GM23338 (cell line): Measurements from ENCODE around the gene KBTBD12. TPM values are rescaled to one million over a fixed set of nuclear protein-coding genes. Genes with fewer than 3 reads are reported as not detected.

ENCODE experiments used
- ATAC-seq: fragments of 200-7000 bp; cut with Tn5 transposase; 3 replicates; pipeline ENCODE4 v1.9.1; 2020
- DNase-seq: peaks from one replicate; pipeline ENCODE4 v3.0.0-alpha.2; 2015; ENCODE audit warnings: low spot score
- H2AFZ ChIP-seq: fragments of 200-600 bp; sonication (generic); 2 replicates; pipeline ENCODE4 v1.8.0; 2016; ENCODE audit warnings: antibody characterized with exemption, mild to moderate bottlenecking, moderate library complexity
- H3F3A ChIP-seq: fragments of 200-600 bp; sonication (generic); replicated peaks from 2 replicates; pipeline ENCODE4 v1.8.0; 2017; ENCODE audit warnings: antibody characterized with exemption, mixed run types, low read depth
- H3K27ac ChIP-seq: fragments of 200-600 bp; sonication (generic); 2 replicates; pipeline ENCODE4 v1.6.1; 2016; ENCODE audit warnings: low read depth
- H3K27me3 ChIP-seq: fragments of 200-600 bp; sonication (generic); 2 replicates; pipeline ENCODE4 v1.8.0; 2016; ENCODE audit warnings: mild to moderate bottlenecking, mixed run types, moderate library complexity; ENCODE audit not compliant: insufficient read depth
- H3K36me3 ChIP-seq: fragments of 200-600 bp; sonication (generic); 2 replicates; pipeline ENCODE4 v1.8.0; 2016; ENCODE audit warnings: mild to moderate bottlenecking; ENCODE audit not compliant: insufficient read depth
- H3K4me1 ChIP-seq: fragments of 200-600 bp; sonication (generic); 2 replicates; pipeline ENCODE4 v1.8.0; 2016; ENCODE audit warnings: mild to moderate bottlenecking, moderate library complexity; ENCODE audit not compliant: insufficient read depth
- H3K4me2 ChIP-seq: fragments of 200-600 bp; sonication (generic); 2 replicates; pipeline ENCODE4 v1.7.1; 2017; ENCODE audit warnings: mixed run types
- H3K4me3 ChIP-seq: fragments of 200-600 bp; sonication (generic); 2 replicates; pipeline ENCODE4 v1.6.1; 2016; ENCODE audit warnings: mixed run types
- H3K79me2 ChIP-seq: fragments of 200-600 bp; sonication (generic); replicated peaks from 2 replicates; pipeline ENCODE4 v1.8.0; 2017; ENCODE audit warnings: mild to moderate bottlenecking; ENCODE audit not compliant: insufficient read depth
- H3K9me2 ChIP-seq: fragments of 200-600 bp; sonication (generic); 2 replicates; pipeline ENCODE4 v1.8.0; 2017; ENCODE audit not compliant: insufficient read depth
- H4K20me1 ChIP-seq: fragments of 200-600 bp; sonication (generic); replicated peaks from 2 replicates; pipeline ENCODE4 v1.8.0; 2017; ENCODE audit warnings: mild to moderate bottlenecking; ENCODE audit not compliant: insufficient read depth
- H3K27ac Mint-ChIP-seq: 2 replicates; pipeline ENCODE4 v1.8.0; 2020; ENCODE audit warnings: inconsistent platforms, mild to moderate bottlenecking, moderate library complexity, mixed read lengths
- H3K27me3 Mint-ChIP-seq: 3 replicates; pipeline ENCODE4 v1.8.0; 2022; ENCODE audit warnings: low read depth, mild to moderate bottlenecking, moderate library complexity, mixed read lengths, inconsistent platforms; ENCODE audit not compliant: insufficient read depth, poor library complexity
- H3K36me3 Mint-ChIP-seq: 3 replicates; pipeline ENCODE4 v1.8.0; 2021; ENCODE audit warnings: low read depth, mild to moderate bottlenecking, inconsistent platforms, moderate library complexity, mixed read lengths
- H3K4me1 Mint-ChIP-seq: 3 replicates; pipeline ENCODE4 v1.8.0; 2020; ENCODE audit warnings: mild to moderate bottlenecking, inconsistent platforms, mixed read lengths
- H3K4me3 Mint-ChIP-seq: 3 replicates; pipeline ENCODE4 v1.8.0; 2021; ENCODE audit warnings: moderate library complexity, mild to moderate bottlenecking, inconsistent platforms, mixed read lengths
- H3K9me3 Mint-ChIP-seq: 3 replicates; pipeline ENCODE4 v1.8.0; 2020; ENCODE audit warnings: moderate library complexity, mild to moderate bottlenecking, inconsistent platforms, mixed read lengths
- CREB1 ChIP-seq: fragments of 250-450 bp; sonication (Bioruptor Pico); IDR thresholded peaks from 2 replicates; pipeline ENCODE4 v1.5.0; 2020; ENCODE audit warnings: low read depth, mild to moderate bottlenecking, moderate library complexity
- EZH2 ChIP-seq: fragments of 200-600 bp; sonication (generic); IDR thresholded peaks from one replicate; pipeline ENCODE4 v1.8.0; 2017; ENCODE audit warnings: antibody characterized with exemption, mild to moderate bottlenecking, low read depth; ENCODE audit not compliant: unreplicated experiment
- EZH2phosphoT487 ChIP-seq: fragments of 200-600 bp; sonication (generic); IDR thresholded peaks from one replicate; pipeline ENCODE4 v1.8.1; 2018; ENCODE audit warnings: antibody characterized with exemption; ENCODE audit not compliant: unreplicated experiment
- JUNB ChIP-seq: IDR thresholded peaks from one replicate; pipeline ENCODE4 v1.6.1; 2016; ENCODE audit warnings: antibody characterized with exemption; ENCODE audit not compliant: unreplicated experiment
- NANOG ChIP-seq: IDR thresholded peaks from 2 replicates; pipeline ENCODE4 v1.6.1; 2016; ENCODE audit warnings: antibody characterized with exemption, borderline replicate concordance
- POLR2AphosphoS5 ChIP-seq: IDR thresholded peaks from 2 replicates; pipeline ENCODE4 v1.6.1; 2016; ENCODE audit warnings: antibody characterized with exemption, low read depth
- STAT1 ChIP-seq: IDR thresholded peaks from one replicate; pipeline ENCODE4 v1.6.1; 2016; ENCODE audit warnings: antibody characterized with exemption; ENCODE audit not compliant: unreplicated experiment
- ZNF114 ChIP-seq: fragments of 250-450 bp; sonication (Bioruptor Pico); IDR thresholded peaks from 2 replicates; pipeline ENCODE4 v1.5.0; 2020; ENCODE audit warnings: mild to moderate bottlenecking, moderate library complexity
- ZNF331 ChIP-seq: fragments of 250-450 bp; sonication (Bioruptor Pico); IDR thresholded peaks from 2 replicates; pipeline ENCODE4 v1.5.0; 2020; ENCODE audit warnings: low read depth, mild to moderate bottlenecking, moderate library complexity
- ZNF462 ChIP-seq: fragments of 250-450 bp; sonication (Bioruptor Pico); IDR thresholded peaks from 2 replicates; pipeline ENCODE4 v1.5.0; 2020; ENCODE audit warnings: mild to moderate bottlenecking, moderate library complexity
- polyA plus RNA-seq: library from polyadenylated mRNA; unstranded; fragments of >200 nt; fragmentation: Nextera tagmentation; extraction: Ambion mirVana; gene quantifications from 2 replicates; pipeline ENCODE4 v1.2.1, GENCODE V29; 2016
- total RNA-seq: library from RNA; depleted of rRNA; stranded (reverse); fragments of >200 nt; shearing (Covaris generic); gene quantifications from 2 replicates; pipeline ENCODE4 v1.2.3, GENCODE V29; 2014
- TF ChIP-seq, protein P1 (sequence below), 2 experiments: fragments of 200-600 bp in 1 of 2; sonication (generic) in 1 of 2; conservative IDR thresholded peaks; 2 replicates each; pipeline versions ENCODE4 v1.5.1 to v1.6.1; 2016 to 2017; ENCODE audit warnings: antibody characterized with exemption in 2 of 2, low read depth in 2 of 2, mild to moderate bottlenecking in 2 of 2, moderate library complexity in 1 of 2
- TF ChIP-seq, protein P2 (sequence below): IDR thresholded peaks from one replicate; pipeline ENCODE4 v1.6.1; 2018; ENCODE audit warnings: antibody characterized with exemption; ENCODE audit not compliant: unreplicated experiment
- TF ChIP-seq, protein P3 (sequence below): IDR thresholded peaks from 2 replicates; pipeline ENCODE4 v1.6.1; 2016; ENCODE audit warnings: antibody characterized with exemption

The KBTBD12 gene
- total and polyA plus RNA-seq, 2 experiments from 2014 or later, result 0.53 to 0.69 TPM

- no peaks in the 10 kb centered on the region for H3K79me2 ChIP-seq
- H3K4me1 Mint-ChIP-seq, result no peaks in the 10 kb centered on the region
- H3F3A ChIP-seq, result no peaks in the 10 kb centered on the region
- H4K20me1 ChIP-seq, result no peaks in the 10 kb centered on the region
- no peaks in the 10 kb centered on the region for H3K4me1 ChIP-seq
- no peaks in the 10 kb centered on the region for H3K36me3 ChIP-seq
- H3K4me3 Mint-ChIP-seq, result no peak overlapping the region
- TF ChIP-seq EZH2phosphoT487, result no peak
- no peak for TF ChIP-seq NANOG
- no peak for TF ChIP-seq ZNF462 (CRISPR knock-in tag)
- TF ChIP-seq POLR2AphosphoS5, result no peak
- no peak for TF ChIP-seq ZNF331
- TF ChIP-seq STAT1, result no peak
- TF ChIP-seq, protein P1, sequence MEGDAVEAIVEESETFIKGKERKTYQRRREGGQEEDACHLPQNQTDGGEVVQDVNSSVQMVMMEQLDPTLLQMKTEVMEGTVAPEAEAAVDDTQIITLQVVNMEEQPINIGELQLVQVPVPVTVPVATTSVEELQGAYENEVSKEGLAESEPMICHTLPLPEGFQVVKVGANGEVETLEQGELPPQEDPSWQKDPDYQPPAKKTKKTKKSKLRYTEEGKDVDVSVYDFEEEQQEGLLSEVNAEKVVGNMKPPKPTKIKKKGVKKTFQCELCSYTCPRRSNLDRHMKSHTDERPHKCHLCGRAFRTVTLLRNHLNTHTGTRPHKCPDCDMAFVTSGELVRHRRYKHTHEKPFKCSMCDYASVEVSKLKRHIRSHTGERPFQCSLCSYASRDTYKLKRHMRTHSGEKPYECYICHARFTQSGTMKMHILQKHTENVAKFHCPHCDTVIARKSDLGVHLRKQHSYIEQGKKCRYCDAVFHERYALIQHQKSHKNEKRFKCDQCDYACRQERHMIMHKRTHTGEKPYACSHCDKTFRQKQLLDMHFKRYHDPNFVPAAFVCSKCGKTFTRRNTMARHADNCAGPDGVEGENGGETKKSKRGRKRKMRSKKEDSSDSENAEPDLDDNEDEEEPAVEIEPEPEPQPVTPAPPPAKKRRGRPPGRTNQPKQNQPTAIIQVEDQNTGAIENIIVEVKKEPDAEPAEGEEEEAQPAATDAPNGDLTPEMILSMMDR (conservative IDR thresholded peaks at IDR 0.05; ENCODE audit: low read depth in 2 of 2), result no peak
- TF ChIP-seq, protein P2, sequence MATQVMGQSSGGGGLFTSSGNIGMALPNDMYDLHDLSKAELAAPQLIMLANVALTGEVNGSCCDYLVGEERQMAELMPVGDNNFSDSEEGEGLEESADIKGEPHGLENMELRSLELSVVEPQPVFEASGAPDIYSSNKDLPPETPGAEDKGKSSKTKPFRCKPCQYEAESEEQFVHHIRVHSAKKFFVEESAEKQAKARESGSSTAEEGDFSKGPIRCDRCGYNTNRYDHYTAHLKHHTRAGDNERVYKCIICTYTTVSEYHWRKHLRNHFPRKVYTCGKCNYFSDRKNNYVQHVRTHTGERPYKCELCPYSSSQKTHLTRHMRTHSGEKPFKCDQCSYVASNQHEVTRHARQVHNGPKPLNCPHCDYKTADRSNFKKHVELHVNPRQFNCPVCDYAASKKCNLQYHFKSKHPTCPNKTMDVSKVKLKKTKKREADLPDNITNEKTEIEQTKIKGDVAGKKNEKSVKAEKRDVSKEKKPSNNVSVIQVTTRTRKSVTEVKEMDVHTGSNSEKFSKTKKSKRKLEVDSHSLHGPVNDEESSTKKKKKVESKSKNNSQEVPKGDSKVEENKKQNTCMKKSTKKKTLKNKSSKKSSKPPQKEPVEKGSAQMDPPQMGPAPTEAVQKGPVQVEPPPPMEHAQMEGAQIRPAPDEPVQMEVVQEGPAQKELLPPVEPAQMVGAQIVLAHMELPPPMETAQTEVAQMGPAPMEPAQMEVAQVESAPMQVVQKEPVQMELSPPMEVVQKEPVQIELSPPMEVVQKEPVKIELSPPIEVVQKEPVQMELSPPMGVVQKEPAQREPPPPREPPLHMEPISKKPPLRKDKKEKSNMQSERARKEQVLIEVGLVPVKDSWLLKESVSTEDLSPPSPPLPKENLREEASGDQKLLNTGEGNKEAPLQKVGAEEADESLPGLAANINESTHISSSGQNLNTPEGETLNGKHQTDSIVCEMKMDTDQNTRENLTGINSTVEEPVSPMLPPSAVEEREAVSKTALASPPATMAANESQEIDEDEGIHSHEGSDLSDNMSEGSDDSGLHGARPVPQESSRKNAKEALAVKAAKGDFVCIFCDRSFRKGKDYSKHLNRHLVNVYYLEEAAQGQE, result no peak
- TF ChIP-seq, protein P3, sequence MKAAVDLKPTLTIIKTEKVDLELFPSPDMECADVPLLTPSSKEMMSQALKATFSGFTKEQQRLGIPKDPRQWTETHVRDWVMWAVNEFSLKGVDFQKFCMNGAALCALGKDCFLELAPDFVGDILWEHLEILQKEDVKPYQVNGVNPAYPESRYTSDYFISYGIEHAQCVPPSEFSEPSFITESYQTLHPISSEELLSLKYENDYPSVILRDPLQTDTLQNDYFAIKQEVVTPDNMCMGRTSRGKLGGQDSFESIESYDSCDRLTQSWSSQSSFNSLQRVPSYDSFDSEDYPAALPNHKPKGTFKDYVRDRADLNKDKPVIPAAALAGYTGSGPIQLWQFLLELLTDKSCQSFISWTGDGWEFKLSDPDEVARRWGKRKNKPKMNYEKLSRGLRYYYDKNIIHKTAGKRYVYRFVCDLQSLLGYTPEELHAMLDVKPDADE, result no peak
- TF ChIP-seq CREB1 (CRISPR knock-in tag), result no peak
- TF ChIP-seq JUNB, result no peak
- TF ChIP-seq ZNF114 (CRISPR knock-in tag), result no peak
- TF ChIP-seq EZH2, result no peak
- 0 out of 2 replicates have a peak, but pooled peaks cover 4% of the 10 kb centered on the region for H3K9me2 ChIP-seq
- H3K27ac ChIP-seq, result no peak overlapping the region
- H3K27me3 ChIP-seq, result no peaks in the 10 kb centered on the region
- no peak for DNase-seq
- no peaks in the 10 kb centered on the region for H3K27me3 Mint-ChIP-seq
- no peak overlapping the region for H2AFZ ChIP-seq
- H3K36me3 Mint-ChIP-seq, result no peaks in the 10 kb centered on the region
- no peak overlapping the region for H3K27ac Mint-ChIP-seq
- no peak for ATAC-seq
- no peak overlapping the region for H3K4me2 ChIP-seq
- no peak overlapping the region for H3K4me3 ChIP-seq
- no peaks in the 10 kb centered on the region for H3K9me3 Mint-ChIP-seq
These were observed 60.4 kb downstream of the KBTBD12 start for GRCh38 chr3:127975153-127976029.
